NOMO-1 treated with dmso at 0.1 percent for 144 hours (cell line): Measurements from ENCODE around the gene C2orf42.
A peak's percentile ranks its signal among the peaks of the same experiment; 100 is the strongest.
"Not testable (repeated sequence)": the region's sequence is repeated elsewhere in the genome, so short reads cannot be mapped to it uniquely, and the experiment has no call there.

Experiments used
- DNase-seq: peaks from one replicate; lab custom pipeline; 2025; ENCODE audit not compliant: unreplicated experiment; lab: John Stamatoyannopoulos, UW

The C2orf42 gene

DNA sequence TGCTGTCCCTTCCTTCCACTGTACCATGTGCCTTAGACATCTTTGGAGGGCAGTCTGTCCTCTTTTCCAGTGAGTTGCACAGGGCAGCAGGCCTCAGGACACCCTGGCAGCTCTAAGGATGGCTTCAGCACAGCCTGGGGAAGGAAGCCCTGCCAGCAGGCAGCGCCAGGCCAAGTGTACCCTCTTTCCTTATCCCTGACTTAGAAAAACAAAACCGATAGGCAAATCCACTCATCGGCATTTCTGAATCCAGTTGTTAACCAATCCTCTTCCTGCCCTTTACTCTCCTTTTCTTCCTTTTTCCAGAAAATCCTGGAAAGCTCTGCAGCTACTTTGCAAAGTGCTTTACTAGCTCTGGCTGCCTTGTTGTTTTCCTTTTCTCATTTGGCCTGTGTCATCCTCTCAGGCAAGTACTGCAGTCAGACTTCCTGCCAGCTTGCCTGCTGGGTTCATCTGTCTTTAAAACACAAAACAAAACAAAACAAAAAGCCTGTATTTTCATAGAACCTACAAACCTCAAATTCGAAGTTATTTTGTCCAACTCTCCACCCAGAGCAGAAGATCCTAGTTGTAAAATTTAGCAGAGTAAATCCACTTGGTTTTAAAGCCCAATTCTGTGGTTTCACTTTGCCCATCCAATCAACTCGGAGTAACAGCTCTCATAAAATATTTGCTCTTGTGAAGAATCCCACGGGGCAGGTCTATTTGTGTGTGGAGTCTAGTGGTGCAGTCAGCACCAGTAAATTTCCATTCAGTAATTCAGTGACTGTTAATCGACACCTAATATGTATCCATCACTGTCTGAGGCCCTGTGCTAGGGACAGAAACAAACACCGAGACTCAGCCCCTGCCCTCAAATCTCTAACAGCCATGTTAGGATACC is 58.3 kb downstream of the C2orf42 start:
- DNase-seq: peak; percentile 18

DNA sequence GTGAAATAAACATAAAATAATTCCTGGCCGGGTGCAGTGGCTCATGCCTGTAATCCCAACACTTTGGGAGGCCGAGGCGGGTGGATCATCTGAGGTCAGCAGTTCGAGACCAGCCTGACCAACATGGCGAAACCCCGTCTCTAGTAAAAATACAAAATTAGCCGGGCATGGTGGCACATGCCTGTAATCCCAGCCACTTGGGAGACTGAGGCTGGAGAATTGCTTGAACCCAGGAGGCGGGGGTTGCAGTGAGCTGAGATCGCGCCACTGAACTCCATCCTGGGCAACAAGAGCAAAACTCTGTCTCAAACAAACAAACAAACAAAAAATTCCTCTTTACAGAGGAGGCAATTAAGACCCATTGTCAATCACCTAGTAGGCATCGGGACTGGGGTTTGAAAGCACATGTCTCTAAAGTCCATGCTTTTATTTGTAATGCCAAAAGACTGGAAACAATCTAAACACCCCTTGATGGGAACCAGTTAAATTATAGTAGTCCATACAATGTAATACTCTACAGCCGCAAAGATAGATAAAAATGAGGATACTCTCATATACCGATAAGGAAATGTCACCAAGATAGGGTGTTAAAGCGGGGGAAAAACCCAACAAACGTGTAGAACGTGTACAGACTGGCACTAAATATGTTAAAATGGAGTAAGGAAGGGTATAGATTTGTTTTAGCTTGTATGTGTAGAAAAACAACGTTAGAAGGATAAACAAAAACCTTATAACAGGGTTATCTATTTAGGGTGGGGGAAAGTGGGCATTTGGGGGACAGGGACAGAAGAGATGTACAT is 59.3 kb downstream of the C2orf42 start:
- not testable (repeated sequence) for DNase-seq

DNA sequence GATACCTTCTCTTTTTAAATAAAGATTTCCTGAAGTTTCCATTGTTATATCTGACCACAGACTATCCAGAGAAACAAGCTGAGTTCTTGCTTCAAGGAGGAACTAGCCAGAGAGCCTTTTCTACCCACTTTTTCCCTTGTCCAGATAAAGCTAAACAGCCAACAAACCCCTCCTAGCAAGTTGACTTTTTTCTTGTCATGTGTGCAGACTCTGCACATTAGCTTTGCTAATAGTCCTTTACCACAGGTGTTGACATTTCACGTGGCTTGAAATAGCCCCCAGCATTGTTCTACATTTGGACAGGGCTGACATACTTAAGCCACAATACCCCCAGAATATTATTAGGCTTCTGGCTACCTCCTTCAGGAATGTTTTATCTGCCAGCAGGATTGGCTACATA is 62.8 kb downstream of the C2orf42 start:
- no peak for DNase-seq

DNA sequence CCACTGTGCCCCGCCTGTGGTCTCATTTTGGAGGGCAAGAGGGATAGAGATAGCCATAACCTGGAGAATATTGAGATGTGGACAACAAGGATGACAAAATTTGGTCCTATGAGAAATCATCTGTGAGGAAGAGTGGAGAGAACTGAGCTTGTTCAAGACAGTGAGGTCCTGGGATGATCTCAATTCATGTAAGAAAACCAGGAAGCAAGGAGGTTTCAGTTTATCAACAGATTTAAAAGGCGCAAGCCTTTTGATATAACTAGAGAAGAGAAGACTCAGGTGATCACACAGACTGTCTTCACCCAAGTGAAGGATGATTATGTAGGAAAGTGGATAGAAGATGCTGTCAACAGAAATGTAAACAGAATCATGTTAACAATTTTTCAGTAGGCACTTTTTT is 64.4 kb downstream of the C2orf42 start:
- DNase-seq: no peak

DNA sequence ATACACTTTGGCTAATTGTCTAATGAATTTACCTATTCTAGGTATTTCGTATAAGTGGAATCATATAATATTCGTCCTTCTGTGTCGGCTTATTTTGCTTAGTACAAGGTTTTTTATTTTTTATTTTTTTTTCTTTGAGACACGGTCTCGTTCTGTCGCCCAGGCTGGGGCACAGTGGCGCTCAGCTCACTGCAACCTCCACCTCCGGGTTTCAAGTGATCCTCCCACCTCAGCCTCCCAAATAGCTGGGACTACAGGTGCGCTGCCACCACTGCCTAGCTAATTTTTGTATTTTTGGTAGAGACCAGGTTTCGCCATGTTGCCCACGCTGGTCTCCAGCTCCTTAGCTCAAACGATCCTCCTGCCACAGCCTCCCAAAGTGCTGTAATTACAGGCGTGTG is 65.3 kb downstream of the C2orf42 start:
- no peak for DNase-seq

DNA sequence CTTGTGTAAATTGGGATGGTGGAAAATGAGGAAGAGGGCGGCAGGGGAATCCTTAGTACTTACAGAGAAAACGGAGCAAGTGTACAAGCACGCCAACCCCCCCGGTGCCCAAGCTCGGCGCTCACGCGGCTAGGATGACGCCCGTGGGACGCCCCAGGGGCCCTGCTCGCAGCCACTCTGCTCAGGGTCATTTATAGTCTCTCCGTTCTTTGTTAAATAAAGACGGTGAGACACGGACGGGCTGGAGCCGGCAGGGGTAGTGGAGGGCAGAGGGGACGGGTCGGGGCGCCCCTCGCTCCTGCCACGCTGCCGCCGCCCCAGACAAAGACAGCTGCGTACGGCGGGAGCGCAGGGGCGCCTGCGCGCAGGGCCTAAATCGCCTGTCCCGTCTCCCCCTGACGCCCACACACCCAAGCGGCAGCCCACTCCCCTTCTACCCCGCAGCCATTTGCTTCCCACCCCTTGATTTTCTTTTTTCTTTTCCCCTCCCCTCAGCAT is 65.8 kb downstream of the C2orf42 start:
- DNase-seq: peak; percentile 31

DNA sequence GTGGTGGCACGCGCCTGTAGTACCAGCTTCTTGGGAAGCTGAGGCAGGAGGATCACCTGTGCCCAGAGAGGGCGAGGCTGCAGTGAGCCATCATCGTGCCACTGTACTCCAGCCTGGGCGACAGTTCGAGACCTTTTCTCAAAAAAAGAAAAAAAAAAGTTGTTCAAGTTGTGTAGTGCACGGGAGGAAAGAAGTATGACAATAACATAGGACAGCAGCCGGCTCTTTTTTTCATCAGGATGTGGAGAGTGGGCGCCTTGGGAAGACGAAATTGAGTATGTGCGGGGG is 67.0 kb downstream of the C2orf42 start:
- DNase-seq: no peak

DNA sequence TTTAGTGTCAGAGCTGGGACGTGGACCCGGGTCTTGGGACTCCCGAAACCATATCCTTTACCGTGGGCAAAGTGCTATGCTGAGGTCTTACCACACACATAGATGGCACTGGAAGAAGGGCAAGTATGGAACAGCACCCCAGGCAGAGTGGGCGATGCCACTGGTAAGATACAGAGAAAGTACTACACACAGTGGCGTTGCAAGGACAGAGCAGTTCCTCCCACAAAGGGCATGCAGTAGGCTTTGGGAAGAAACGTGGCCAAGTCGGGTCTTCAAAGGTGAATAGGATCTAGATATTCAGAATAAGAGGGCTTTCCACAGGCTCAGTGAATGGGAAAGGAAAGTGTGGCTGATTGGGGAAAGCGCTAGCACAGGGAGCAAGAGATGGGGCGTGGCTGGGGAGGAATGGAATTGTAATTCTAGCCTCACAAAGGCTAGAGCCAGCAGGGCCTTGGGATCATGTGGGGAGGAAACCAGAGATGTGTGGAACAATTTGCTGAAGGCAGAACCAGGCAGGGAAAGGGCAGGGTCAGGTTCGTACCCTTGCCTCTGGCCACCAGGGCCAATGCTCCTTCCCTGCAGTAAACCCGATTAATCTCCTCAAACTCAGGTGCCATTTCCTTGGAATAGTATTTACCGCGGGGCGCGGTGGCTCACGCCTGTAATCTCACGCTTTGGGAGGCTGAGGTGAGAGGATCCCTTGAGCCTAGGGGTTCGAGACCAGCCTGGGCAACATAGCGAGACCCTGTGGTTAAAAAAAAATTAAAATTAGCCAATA is 67.6 kb downstream of the C2orf42 start:
- no peak for DNase-seq

DNA sequence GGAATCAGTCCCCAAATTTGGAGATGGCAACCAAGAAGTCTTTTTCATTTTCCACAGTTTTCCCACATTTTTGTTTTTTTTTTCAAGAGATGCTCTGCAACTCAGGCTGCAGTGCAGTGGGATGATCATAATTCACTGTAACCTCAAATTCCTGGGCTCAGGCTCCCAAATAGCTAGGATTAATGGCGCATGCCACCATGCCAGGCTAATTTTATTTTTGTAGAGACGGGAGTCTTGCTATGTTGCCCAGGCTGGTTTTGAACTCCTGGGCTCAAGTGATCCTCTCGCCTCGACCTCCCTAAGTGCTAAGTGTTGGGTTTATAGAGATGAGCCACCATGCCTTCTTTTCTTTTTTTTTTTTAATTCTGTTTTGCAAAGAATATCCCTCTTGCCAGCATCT is 68.3 kb downstream of the C2orf42 start:
- no peak for DNase-seq

DNA sequence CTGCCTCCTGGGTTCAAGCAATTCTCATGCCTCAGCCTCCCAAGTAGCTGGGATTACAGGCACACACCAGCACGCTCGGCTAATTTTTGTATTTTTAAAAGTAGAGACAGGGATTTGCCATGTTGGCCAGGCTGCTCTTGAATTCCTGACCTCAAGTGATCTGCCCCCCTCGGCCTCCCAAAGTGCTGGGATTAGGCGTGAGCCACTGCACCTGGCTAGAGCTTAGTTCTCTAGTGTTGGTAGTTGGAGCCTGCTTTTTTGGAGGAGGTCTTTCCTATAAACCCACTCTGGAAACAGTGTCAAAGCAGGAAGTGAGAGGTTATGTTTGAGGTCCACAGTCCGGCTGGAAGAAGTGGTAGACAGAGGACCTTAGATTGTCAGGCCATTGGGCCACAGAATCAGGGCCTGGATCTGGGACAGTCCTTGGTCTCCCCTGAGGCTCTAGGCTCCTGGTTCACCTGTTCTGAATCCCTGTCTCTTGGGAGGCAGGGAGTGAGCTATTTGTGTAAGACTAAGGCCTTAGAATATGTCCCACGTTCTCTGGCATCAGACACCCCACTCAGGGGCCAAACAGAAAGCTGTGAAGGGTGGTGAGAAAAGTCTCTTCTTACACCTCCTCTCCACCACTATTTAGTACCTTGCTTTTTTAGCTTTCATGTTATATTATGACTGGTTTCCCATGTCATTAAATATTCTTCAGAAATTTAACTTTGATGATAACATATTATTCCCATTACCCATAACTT is 69.0 kb downstream of the C2orf42 start:
- no peak for DNase-seq

DNA sequence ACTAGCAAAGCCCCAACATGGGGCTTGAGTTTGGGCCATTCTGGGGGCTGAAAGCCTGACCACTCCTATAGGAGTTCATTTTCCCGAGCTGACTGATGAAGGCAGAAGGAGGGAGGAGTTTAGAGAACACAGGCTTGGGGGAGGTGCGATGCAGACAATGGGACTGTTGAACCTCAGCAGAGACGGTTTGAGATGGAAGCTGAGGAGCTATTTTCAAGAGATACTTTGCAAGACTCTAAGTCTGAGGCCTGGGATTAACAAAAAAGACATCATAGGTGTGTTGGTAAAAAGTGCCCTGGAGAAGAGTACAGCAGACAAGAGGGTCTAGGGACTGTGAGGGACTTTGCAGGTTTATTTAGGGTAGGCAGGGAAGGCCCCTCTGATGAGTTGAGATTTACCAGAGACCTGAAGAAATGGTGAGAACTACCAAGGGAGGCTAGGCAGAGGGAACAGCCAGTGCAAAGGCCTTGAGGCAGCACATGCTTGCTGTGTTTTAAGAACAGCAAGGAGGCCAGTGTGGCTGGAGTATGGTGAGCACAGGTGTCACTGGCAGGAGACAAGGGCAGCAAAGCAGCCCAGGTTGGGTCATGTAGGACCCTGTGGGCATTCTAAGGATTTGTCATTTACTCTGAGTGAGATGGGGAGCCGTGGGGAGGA is 71.9 kb downstream of the C2orf42 start:
- no peak for DNase-seq

DNA sequence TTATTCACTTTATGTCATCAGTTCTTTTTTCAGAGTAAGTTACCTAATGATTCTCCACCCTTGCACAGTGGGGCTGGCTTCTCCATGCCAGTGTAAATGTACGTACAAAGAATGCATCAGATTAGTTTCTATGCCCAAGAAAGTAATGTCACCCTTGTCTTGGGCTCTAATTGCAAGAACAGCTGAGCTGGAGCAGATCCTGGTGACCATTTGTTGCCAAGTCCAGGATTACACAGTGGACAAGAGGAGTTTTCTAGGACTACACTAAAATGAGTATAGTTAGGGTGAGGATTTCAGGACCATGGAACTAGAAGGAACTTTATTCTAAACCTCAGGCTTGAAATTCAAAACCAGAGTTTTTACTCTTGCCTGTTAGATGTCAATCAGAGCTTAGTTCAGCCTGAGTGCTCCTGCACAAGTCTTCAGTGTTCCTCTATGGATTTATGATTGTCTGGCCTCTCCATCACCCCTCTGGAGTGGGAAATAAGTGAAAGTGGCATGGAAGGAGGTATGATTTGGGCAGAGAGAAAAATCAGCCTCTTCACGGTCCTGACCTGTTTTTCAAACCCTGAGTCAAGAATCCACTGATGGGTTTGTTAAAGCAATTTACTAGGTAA is 73.8 kb downstream of the C2orf42 start:
- no peak for DNase-seq

DNA sequence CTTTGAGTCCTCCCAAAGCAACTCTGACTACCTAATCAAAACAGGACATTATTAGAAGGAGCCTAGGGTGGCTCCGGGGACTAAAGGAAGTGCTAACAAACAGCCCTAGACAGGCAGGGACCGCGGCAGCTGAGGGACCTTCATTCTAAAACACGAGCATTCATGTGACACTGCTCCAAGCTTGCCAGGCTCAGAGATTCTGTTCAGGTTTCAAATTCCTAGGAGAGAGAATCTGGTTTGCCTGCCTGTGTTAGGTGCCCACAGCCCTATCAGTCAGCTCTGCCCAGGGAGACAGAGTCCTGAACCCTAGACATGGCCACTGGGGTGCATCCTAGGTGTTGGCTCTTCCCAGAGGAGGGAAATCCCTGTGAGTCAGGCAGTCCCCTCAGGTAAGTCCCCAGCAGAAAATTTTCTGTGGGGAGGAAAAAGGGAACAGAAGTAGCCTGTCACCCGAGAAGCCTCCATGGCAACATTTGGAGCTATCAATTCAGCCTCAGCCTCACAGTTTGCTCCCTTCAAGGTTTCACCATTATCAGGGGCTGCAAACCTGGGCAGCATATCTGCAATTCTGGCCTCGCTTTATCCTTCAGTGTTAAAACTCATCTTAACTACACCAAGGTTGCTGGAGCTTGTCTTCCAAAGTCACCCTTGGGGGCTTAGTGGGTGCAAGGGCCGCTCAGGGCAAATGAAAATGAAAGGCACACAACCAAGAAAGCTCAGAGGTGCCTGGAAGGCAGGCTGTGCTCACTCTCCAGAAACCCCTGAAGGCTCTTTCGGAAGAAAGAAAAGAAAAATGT is 75.0 kb downstream of the C2orf42 start:
- no peak for DNase-seq

DNA sequence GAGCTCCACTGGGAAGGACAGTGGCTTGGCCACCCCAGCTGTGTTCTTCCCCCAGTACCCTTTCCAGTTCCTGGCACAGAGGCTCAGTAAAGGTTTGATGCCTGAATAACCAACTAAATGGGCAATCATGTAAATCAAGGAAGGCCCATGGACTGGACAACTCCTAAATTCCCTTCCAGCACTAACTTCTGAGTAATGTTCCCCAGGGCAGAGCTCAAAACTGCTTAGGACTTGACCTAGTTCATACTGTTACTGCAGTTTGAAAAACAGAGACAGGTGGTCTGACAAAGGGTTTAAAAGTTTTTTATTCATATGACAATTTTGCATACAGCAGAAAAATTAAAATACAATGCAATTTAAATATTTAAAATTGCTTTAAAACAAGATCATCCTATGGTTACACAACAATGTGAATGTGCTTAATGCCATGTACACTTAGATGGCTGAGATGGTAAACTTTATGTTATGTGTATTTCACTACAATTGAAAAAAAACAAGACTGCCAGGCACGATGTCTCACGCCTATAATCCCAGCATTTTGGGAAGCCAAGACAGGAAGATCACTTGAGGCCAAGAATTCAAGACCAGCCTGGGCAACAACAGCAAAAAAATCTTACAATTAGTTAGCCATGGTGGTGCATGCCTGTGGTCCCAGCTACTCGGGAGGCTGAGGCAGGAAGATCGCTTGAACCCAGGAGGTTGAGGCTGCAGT is 77.3 kb downstream of the C2orf42 start:
- no peak for DNase-seq

DNA sequence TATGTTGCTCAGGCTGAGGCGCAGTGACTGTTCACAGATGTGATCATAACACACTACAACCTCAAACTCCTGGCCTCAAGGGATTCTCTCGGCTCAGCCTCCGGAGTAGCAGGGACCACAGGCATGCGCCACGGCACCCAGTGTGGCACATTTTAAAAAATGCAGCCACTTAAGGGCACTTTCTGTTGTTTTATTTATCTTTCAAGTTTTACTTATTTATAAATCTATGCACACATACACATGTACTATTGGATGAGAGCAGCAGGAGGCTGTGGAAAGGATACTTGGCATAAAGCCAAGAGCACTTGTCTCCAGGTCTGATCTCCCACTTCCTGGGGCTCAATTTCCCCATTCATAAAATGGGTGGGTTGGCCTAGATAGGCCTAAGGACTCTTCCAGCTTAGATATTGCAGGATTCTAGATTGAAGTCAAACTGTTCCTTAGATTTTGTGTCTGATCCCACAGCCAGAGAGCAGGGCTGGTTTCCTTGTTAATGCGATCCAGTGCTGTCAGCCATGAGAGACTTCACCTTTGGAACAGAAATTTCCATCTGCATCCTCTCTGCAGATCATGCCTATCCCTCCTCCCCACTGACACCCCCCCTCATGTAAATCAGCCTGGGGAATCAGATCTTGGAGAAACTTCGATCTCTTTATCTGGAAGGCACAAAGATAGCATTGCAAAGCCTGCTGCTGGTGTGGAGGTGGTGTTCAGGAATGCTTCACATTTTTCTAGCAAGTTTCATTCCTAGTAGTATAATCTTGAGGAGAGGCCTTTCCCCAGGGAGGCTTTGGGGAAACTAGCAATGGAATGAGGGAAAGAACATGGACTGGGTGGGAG is 78.8 kb downstream of the C2orf42 start:
- no peak for DNase-seq

DNA sequence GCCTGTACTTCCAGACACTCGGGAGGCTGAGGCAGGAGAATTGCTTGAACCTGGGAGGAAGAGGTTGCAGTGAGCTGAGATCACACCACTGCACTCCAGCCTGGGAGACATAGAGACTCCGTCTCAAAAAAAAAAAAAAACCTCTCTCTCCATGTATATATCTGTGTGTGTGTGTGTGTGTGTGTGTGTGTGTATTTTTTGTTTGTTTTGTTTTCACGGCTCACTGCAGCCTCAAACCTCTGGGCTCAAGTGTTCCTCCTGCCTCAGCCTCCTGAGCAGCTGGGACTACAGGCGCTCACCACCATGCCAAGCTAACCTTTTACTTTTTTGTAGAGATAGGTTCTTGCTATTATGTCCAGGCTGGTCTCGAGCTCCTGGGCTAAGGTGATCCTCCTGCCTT is 80.4 kb downstream of the C2orf42 start:
- DNase-seq: not testable (repeated sequence)

DNA sequence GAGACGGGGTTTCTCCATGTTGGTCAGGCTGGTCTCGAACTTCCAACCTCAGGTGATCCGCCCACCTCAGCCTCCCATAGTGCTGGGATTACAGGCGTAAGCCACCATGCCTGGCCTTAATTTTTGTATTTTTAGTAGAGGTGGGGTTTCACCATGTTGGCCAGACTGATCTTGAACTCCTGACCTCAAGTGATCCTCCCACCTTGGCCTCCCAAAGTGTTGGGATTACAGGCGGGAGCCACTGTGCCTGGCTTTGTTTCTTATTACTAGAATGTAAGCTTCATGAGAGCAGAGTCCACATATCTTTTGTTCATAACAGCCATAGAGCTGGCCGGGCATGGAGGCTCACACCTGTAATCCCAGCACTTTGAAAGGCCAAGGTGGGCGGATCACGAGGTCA is 84.7 kb downstream of the C2orf42 start:
- not testable (repeated sequence) for DNase-seq
